Activated CD4-positive, alpha-beta T cell treated with anti-CD3 and anti-CD28 coated beads for 1 hour (primary cell): Measurements from ENCODE around the gene SNX15.

Experiments
- DNase-seq: peaks from one replicate; pipeline ENCODE4 v3.0.0-alpha.2; 2020

SNX15 gene

DNA sequence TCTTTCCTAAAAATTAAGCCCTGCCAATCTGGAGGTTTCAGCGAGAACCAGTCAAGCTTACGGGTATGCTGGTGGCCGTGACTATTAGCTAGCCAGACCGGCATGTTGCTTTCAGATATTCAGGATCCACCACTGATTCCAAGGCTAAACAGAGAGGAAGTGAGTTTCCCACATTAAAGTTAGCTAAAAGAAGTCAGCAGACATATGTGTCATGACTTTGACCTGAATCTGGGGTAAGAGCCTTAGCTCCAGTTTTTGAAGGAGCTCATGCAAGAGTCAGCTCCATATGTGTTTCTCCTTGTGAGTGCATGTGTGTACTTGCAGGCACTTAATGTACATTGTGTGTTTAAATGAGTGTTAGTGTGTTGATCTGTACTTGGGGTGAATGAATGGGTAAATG, 58.2 kb downstream of the SNX15 start:
- no peak for DNase-seq

DNA sequence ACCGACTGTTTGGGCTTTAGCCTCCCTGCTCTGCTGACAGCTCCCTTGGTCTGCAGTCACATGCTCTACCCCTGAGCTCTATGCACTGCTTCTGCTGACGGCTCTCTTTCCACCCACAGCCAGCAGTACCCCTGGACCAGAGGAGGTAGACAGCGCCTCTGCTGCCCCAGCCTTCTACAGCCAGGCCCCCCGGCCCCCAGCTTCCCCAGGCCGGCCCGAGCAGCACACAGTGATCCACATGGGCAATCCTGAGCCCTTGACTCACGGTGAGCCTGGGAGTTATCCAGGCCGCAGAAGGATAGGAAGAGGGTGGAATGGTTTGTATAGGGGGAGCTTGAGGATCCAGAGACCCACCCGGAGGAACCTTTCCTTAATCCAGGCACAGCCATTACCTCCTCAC, 59.6 kb downstream of the SNX15 start:
- no peak for DNase-seq

DNA sequence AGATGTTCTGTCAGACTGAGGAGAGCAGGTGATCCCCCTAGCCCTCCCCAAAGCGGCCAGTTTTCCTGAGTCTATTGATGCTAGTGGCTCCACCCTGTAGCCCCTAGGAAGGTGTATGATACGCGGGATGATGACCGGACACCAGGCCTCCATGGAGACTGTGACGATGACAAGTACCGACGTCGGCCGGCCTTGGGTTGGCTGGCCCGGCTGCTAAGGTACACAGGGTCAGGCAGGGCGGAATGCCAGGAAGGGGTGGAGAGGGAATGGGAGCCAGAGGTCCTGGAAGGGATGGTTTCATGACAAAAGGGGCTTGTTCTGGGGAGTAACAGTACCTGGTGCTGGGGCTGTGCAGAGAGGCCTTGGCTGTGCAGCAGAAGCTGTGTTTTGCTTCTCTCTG, 60.0 kb downstream of the SNX15 start:
- no peak for DNase-seq

DNA sequence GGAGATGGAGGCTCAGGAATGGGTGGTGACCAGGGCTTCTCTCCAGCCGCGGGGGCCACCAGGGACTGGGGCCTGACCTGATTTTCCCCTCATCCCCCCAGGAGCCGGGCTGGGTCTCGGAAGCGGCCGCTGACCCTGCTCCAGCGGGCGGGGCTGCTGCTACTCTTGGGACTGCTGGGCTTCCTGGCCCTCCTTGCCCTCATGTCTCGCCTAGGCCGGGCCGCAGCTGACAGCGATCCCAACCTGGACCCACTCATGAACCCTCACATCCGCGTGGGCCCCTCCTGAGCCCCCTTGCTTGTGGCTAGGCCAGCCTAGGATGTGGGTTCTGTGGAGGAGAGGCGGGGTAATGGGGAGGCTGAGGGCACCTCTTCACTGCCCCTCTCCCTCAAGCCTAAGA, 60.6 kb downstream of the SNX15 start:
- no peak for DNase-seq

DNA sequence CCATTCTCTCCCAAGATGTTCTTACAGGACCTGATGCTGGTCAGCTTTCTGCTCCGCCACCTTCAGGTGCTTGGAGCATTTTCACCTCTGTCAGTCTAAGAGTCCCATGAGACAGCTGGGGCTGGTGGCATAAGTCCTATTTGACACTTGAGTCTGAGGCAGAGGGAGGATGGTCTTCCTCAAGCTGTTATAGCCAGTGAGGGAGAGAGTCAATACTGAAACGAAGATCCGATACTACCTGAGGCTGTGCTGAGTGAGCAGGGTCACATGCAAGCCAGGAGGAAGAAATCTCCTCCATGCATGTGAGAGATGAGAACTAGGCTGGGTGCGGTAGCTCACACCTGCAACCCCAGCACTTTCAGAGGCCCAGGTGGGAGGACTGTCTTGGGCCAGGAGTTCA, 62.4 kb downstream of the SNX15 start:
- no peak for DNase-seq
